Trophoblast cell (in vitro differentiated cells and primary cell): ENCODE results near the gene NRG2.

ENCODE experiments used
- DNase-seq, 2 donors: peaks; one replicate each; pipeline ENCODE4 v3.0.0-alpha.2; 2016
- H2AFZ ChIP-seq: 2 replicates; pipeline ENCODE4 v1.6.1; 2013; ENCODE audit warnings: low read length, moderate library complexity, mild to moderate bottlenecking; ENCODE audit not compliant: insufficient read depth, poor library complexity
- H2AK5ac ChIP-seq: 2 replicates; pipeline ENCODE4 v1.6.1; 2013; ENCODE audit warnings: mild to moderate bottlenecking, low read length
- H2BK120ac ChIP-seq: 2 replicates; pipeline ENCODE4 v1.6.1; 2013; ENCODE audit warnings: low read length, mild to moderate bottlenecking, moderate library complexity; ENCODE audit not compliant: insufficient read depth, poor library complexity
- H2BK12ac ChIP-seq: 2 replicates; pipeline ENCODE4 v1.6.1; 2013; ENCODE audit warnings: mild to moderate bottlenecking, low read length, moderate library complexity
- H2BK5ac ChIP-seq: 2 replicates; pipeline ENCODE4 v1.6.1; 2013; ENCODE audit warnings: low read length, low read depth, moderate library complexity, mild to moderate bottlenecking; ENCODE audit not compliant: poor library complexity
- H3K14ac ChIP-seq: 2 replicates; pipeline ENCODE4 v1.6.1; 2013; ENCODE audit warnings: mild to moderate bottlenecking, low read length
- H3K18ac ChIP-seq: 2 replicates; pipeline ENCODE4 v1.6.1; 2013; ENCODE audit warnings: mild to moderate bottlenecking, low read length
- H3K23ac ChIP-seq: 2 replicates; pipeline ENCODE4 v1.6.1; 2013; ENCODE audit warnings: low read length
- H3K27ac ChIP-seq: 2 replicates; pipeline ENCODE4 v1.5.1; 2013; ENCODE audit warnings: low read depth, mild to moderate bottlenecking, inconsistent platforms, low read length, moderate library complexity
- H3K27me3 ChIP-seq: 2 replicates; pipeline ENCODE4 v1.6.1; 2013; ENCODE audit warnings: inconsistent platforms, mild to moderate bottlenecking, low read length, moderate library complexity; ENCODE audit not compliant: insufficient read depth
- H3K36me3 ChIP-seq, 2 experiments: 1 replicate in 1 of 2; 2 replicates in 1 of 2; pipeline ENCODE4 v1.6.1; 2013; ENCODE audit warnings: low read length in 2 of 2, mild to moderate bottlenecking in 2 of 2, moderate library complexity in 1 of 2; ENCODE audit not compliant: insufficient read depth in 2 of 2, control insufficient read depth in 1 of 2
- H3K4ac ChIP-seq: 2 replicates; pipeline ENCODE4 v1.6.1; 2013; ENCODE audit warnings: low read depth, mild to moderate bottlenecking, low read length, moderate library complexity
- H3K4me1 ChIP-seq, 2 experiments: 1 replicate in 1 of 2; 2 replicates in 1 of 2; pipeline ENCODE4 v1.6.1; 2013; ENCODE audit warnings: low read length in 2 of 2, mild to moderate bottlenecking in 2 of 2, moderate library complexity in 1 of 2; ENCODE audit not compliant: insufficient read depth in 2 of 2, control insufficient read depth in 1 of 2
- H3K4me2 ChIP-seq: 2 replicates; pipeline ENCODE4 v1.6.1; 2013; ENCODE audit warnings: inconsistent platforms, mild to moderate bottlenecking, low read length, moderate library complexity
- H3K4me3 ChIP-seq: 2 replicates; pipeline ENCODE4 v1.5.1; 2013; ENCODE audit warnings: mild to moderate bottlenecking, low read depth, low read length, inconsistent platforms
- H3K79me1 ChIP-seq: one replicate; pipeline ENCODE4 v1.6.1; 2013; ENCODE audit warnings: low read length
- H3K79me2 ChIP-seq: 2 replicates; pipeline ENCODE4 v1.6.1; 2013; ENCODE audit warnings: low read length, mild to moderate bottlenecking; ENCODE audit not compliant: control insufficient read depth, insufficient read depth, poor library complexity
- H3K9ac ChIP-seq: 2 replicates; pipeline ENCODE4 v1.6.1; 2013; ENCODE audit warnings: mild to moderate bottlenecking, low read length
- H3K9me3 ChIP-seq: 2 replicates; pipeline ENCODE4 v1.6.1; 2013; ENCODE audit warnings: low read depth, mild to moderate bottlenecking, control low read depth, inconsistent platforms, low read length; ENCODE audit not compliant: insufficient read depth
- H4K12ac ChIP-seq: 2 replicates; pipeline ENCODE4 v1.6.1; 2013; ENCODE audit warnings: low read depth, mild to moderate bottlenecking, low read length, moderate library complexity
- H4K8ac ChIP-seq: 2 replicates; pipeline ENCODE4 v1.6.1; 2013; ENCODE audit warnings: low read depth, mild to moderate bottlenecking, low read length, moderate library complexity
- H4K91ac ChIP-seq: one replicate; pipeline ENCODE4 v1.6.1; 2013; ENCODE audit warnings: low read depth, mild to moderate bottlenecking, low read length, moderate library complexity
- WGBS: extraction: QIAGEN DNeasy Blood & Tissue Kit; methylation state at CpG from one replicate; pipeline ENCODE4 v1.1.7; 2013; ENCODE audit warnings: missing lambda C conversion rate; ENCODE audit not compliant: insufficient read length, insufficient coverage; ENCODE audit errors: extremely low coverage; 5-methylcytosine and 5-hydroxymethylcytosine counted together

Gene NRG2

GRCh38 chr5:139847091-139847490 lies 196.0 kb downstream of the NRG2 start:
- no peak overlapping the region for H3K18ac ChIP-seq
- H4K8ac ChIP-seq: no peak overlapping the region
- peaks cover 6% of the 10 kb centered on the region for H3K9me3 ChIP-seq
- no peaks in the 10 kb centered on the region for H3K79me1 ChIP-seq
- H3K14ac ChIP-seq: no peak overlapping the region
- no peak overlapping the region for H2BK120ac ChIP-seq
- H3K27ac ChIP-seq: no peak overlapping the region
- DNase-seq: no peak
- no peak overlapping the region for H3K23ac ChIP-seq
- WGBS: no CpG with 5 or more reads among the region's 10 CpGs
- H2BK5ac ChIP-seq: no peak overlapping the region
- H3K27me3 ChIP-seq: peaks cover 46% of the 10 kb centered on the region
- H3K4me3 ChIP-seq: no peak overlapping the region
- no peak overlapping the region for H2AFZ ChIP-seq
- H2BK12ac ChIP-seq: no peak overlapping the region
- no peak overlapping the region for H2AK5ac ChIP-seq
- no peaks in the 10 kb centered on the region for H3K79me2 ChIP-seq
- H3K4me1 ChIP-seq: peaks cover 2 to 4% of the 10 kb centered on the region in 2 experiments
- no peak overlapping the region for H4K91ac ChIP-seq
- no peak overlapping the region for H3K4me2 ChIP-seq
- no peak overlapping the region for H3K9ac ChIP-seq
- no peaks in the 10 kb centered on the region for H3K36me3 ChIP-seq
- H4K12ac ChIP-seq: no peak overlapping the region
- no peak overlapping the region for H3K4ac ChIP-seq

GRCh38 chr5:139845846-139846681 lies 197.0 kb downstream of the NRG2 start:
- no CpG with 5 or more reads among the region's 18 CpGs for WGBS
- no peak for DNase-seq
- Histone ChIP-seq H3K4ac (no peak overlapping the region), H2AFZ (no peak overlapping the region), H3K27ac (no peak overlapping the region), H4K12ac (no peak overlapping the region), H3K9me3 (peaks cover 6% of the 10 kb centered on the region), H3K4me1 (peaks cover 2 to 4% of the 10 kb centered on the region in 2 experiments), H3K18ac (no peak overlapping the region), H3K9ac (no peak overlapping the region), H2BK5ac (no peak overlapping the region), H3K14ac (no peak overlapping the region), H3K4me2 (no peak overlapping the region), H3K4me3 (no peak overlapping the region), H2BK120ac (no peak overlapping the region), H3K23ac (no peak overlapping the region), H2BK12ac (no peak overlapping the region), H3K27me3 (peaks cover 46% of the 10 kb centered on the region), H4K91ac (no peak overlapping the region), H3K79me1 (no peaks in the 10 kb centered on the region), H4K8ac (no peak overlapping the region), H3K36me3 (no peaks in the 10 kb centered on the region), H3K79me2 (no peaks in the 10 kb centered on the region), H2AK5ac (no peak overlapping the region)

DNA sequence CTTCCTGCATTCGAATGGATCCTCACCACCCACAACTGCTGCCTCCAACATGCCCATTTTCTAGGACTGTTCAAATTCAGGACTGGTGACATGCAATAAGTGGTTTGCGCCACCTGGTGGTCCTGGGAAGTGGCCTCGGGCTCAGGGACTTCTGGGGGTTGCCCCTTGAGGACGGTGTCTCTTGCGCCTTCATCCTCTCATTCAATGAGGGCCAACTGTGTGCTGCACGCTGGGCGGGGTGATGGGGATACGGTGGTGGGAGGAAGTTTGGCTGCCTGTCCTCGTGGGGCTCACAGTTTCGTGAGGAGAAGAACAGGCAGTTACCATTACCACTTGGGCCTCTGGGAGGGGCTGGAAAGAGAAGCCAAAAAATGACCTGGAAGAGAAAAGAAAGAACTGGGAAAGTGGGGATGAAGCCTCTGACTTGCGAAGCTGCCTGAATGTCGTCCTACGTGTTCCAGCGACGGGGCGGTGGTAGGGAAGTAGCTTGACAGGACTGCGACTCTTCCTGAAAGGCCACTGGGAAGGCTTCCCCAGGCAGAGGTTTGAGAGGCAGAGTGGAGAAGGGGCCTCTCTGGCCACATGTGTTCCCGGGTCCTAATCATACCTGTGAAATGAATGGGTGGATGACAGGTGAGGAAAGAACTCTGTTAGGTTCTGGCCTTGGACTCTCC lies 198.5 kb downstream of the NRG2 start:
- no peak overlapping the region for H4K91ac ChIP-seq
- no peak overlapping the region for H3K9ac ChIP-seq
- H3K4ac ChIP-seq: no peak overlapping the region

DNA sequence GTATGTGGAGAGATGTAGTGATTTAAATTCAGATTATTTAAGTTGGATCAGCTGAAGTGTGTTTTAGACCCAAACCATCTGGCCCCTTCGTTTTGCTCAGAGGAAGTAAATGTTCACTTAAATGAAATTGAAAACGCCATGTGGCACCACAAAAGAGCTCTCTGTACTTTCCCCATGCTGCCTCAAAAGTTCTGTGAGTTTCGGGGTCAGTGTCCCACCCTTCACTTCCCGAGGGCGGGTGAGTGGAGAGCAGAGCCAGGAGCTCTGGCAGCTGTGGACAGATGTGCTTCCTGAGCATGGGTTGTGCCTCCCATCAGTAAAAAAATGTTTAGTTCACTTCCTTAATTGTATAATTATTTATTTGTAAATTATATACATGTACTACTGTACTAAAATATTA lies 199.1 kb downstream of the NRG2 start:
- Histone ChIP-seq H3K27ac (no peak overlapping the region), H2BK12ac (no peak overlapping the region), H4K12ac (no peak overlapping the region), H3K9ac (no peak overlapping the region), H3K14ac (no peak overlapping the region), H4K8ac (no peak overlapping the region), H2BK120ac (no peak overlapping the region), H3K27me3 (peaks cover 34% of the 10 kb centered on the region), H3K4me1 (peaks cover 2 to 4% of the 10 kb centered on the region in 2 experiments), H3K4ac (no peak overlapping the region), H2AFZ (no peak overlapping the region), H3K9me3 (peaks cover 4% of the 10 kb centered on the region), H4K91ac (no peak overlapping the region), H3K36me3 (no peaks in the 10 kb centered on the region), H3K79me2 (no peaks in the 10 kb centered on the region), H3K79me1 (no peaks in the 10 kb centered on the region), H3K4me2 (no peak overlapping the region), H3K18ac (no peak overlapping the region), H3K23ac (no peak overlapping the region), H3K4me3 (no peak overlapping the region), H2BK5ac (no peak overlapping the region), H2AK5ac (no peak overlapping the region)
- WGBS: no CpG with 5 or more reads among the region's 5 CpGs
- no peak for DNase-seq

More for the DNA sequence above, 198.5 kb downstream of the NRG2 start:
- no peak overlapping the region for H3K23ac ChIP-seq
- H3K4me3 ChIP-seq: no peak overlapping the region
- no peak overlapping the region for H4K12ac ChIP-seq
- H4K8ac ChIP-seq: no peak overlapping the region
- H3K36me3 ChIP-seq: no peaks in the 10 kb centered on the region
- no peaks in the 10 kb centered on the region for H3K79me1 ChIP-seq
- no peak overlapping the region for H2BK12ac ChIP-seq
- H3K79me2 ChIP-seq: no peaks in the 10 kb centered on the region
- no peak overlapping the region for H3K14ac ChIP-seq
- no peak overlapping the region for H3K27ac ChIP-seq
- no peak overlapping the region for H3K4me2 ChIP-seq
- H2BK120ac ChIP-seq: no peak overlapping the region
- H2AFZ ChIP-seq: no peak overlapping the region
- no peak overlapping the region for H3K18ac ChIP-seq
- DNase-seq: peak; percentile 16 to 71
- WGBS: no CpG with 5 or more reads among the region's 18 CpGs
- no peak overlapping the region for H2BK5ac ChIP-seq
- H2AK5ac ChIP-seq: no peak overlapping the region
- H3K4me1 ChIP-seq: peaks cover 2 to 4% of the 10 kb centered on the region in 2 experiments
- H3K27me3 ChIP-seq: peaks cover 40% of the 10 kb centered on the region
- H3K9me3 ChIP-seq: peaks cover 2% of the 10 kb centered on the region
